ENCODE measurements around the gene PAIP2.
A peak's percentile ranks its signal among the peaks of the same experiment; 100 is the strongest.
"Not testable (repeated sequence)": the region's sequence is repeated elsewhere in the genome, so short reads cannot be mapped to it uniquely, and the experiment has no call there.

The PAIP2 gene

DNA sequence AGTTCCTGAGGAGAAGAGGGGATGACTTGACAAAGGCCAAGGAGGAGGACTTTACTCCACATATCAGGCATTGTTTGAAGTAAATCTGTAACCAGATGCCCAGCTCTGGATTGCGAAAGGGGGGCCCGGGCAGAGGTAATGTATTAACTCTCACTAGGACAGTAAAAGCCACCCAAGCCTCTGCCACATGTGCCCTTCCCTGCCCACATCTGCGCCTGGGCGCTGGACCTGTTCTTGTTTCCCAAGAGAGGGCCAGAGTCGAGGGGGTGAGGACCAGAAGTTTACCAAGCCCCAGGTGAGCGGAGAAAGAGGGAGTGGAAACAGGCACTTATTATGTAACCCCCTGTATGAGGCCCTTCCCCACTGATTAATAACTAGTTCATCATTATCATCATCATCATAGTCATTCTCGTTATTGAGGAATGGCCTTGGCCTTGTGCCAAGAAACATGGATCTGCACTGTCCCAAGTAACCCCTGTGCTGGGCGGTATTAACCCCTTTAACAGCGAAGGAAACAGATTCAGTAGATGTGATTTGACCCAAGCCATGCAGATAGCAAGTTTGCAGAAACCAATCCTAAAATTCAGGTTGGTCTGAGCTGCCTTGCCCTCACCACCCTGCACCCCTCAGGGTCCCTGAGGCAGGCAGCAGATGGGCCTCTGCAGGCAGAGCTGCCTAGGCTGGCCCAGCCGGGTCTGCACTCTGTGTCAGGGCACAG, 41.8 kb downstream of the PAIP2 start, which contains the start of gene SLC23A1:
Gene SLC23A1, minus strand, starts transcription at position 23 of the 718 bp plus-strand sequence. CDS start 44 bp downstream, outside the sequence.
- Histone ChIP-seq H3K9ac (ENCODE audit: low read length) (peak within 1 kb of the TSS; percentile 72), H3K27me3 (ENCODE audit: control insufficient read depth, insufficient read depth, low read length) (no peaks in the 10 kb centered on the region), H3K36me3 (ENCODE audit: control insufficient read depth, insufficient read depth, low read length) (no peaks in the 10 kb centered on the region), H3K9me3 (ENCODE audit: control insufficient read depth, low read length) (no peaks in the 10 kb centered on the region), H3K4me3 (ENCODE audit: low read length) (no peak within 1 kb of the TSS), H3K4me1 (ENCODE audit: control insufficient read depth, insufficient read depth, low read length) (peaks cover 44% of the 10 kb centered on the region)

DNA sequence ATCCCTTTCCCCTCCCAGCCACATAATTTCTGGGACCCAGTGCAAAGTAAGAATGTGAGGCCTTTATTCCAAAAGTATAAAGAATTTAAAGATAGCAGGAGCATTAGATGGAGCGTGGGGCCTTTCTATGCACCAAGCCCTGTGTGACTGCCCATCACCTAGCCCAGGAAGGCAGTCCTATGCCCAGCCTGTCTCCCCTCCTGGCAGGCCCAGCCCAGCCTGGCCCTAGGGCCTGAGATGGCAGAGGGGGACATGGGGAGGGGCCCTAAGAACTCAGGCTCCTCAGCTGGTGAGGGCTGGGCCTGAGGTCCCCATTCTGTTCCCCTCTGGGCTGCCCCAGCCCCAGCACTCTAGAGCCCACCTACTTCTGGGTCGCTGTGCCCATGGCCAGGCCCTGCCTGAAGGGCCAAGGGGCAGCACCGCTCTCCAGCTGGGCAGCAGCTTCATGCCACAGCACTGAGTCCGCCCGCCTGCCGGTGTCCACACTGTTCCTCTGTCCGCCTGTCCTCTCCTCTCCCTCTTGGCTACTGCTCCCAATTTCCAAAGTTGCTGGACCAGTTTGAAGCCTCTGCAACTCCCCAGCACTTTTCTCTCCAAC, 42.4 kb downstream of the PAIP2 start:
- peak overlapping the region; percentile 72 for H3K9ac ChIP-seq (ENCODE audit: low read length)
- H3K27me3 ChIP-seq (ENCODE audit: control insufficient read depth, insufficient read depth, low read length), result no peaks in the 10 kb centered on the region
- H3K9me3 ChIP-seq (ENCODE audit: control insufficient read depth, low read length), result no peaks in the 10 kb centered on the region
- H3K4me3 ChIP-seq (ENCODE audit: low read length), result no peak overlapping the region
- peaks cover 43% of the 10 kb centered on the region for H3K4me1 ChIP-seq (ENCODE audit: control insufficient read depth, insufficient read depth, low read length)
- no peaks in the 10 kb centered on the region for H3K36me3 ChIP-seq (ENCODE audit: control insufficient read depth, insufficient read depth, low read length)

DNA sequence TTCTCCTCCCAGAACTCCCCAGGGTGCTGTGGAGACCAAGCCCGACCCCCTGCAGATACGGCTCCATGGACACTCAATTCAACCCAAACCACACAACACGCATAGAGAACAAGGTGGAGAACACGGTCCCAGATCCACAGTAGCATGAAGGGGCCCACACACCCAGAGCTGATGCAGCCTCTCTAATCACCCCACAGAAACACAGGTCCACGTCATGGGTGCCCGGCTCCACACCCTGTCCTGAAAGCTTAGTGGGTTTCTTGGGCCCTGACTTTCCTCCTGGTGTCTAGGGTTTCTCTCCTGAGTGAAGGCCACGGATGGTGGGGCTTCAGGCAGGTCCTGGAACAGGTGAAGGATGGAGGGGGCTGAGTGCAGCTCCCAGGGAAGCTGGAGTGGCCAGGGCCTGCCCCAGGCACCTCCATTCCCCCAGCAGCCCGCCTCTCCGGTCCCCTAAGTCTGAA, 43.0 kb downstream of the PAIP2 start:
- no peaks in the 10 kb centered on the region for H3K36me3 ChIP-seq (ENCODE audit: control insufficient read depth, insufficient read depth, low read length)
- H3K4me3 ChIP-seq (ENCODE audit: low read length), result peak overlapping the region; percentile 75
- no peaks in the 10 kb centered on the region for H3K9me3 ChIP-seq (ENCODE audit: control insufficient read depth, low read length)
- no peaks in the 10 kb centered on the region for H3K27me3 ChIP-seq (ENCODE audit: control insufficient read depth, insufficient read depth, low read length)
- H3K4me1 ChIP-seq (ENCODE audit: control insufficient read depth, insufficient read depth, low read length), result peaks cover 43% of the 10 kb centered on the region
- H3K9ac ChIP-seq (ENCODE audit: low read length), result peak overlapping the region; percentile 72

DNA sequence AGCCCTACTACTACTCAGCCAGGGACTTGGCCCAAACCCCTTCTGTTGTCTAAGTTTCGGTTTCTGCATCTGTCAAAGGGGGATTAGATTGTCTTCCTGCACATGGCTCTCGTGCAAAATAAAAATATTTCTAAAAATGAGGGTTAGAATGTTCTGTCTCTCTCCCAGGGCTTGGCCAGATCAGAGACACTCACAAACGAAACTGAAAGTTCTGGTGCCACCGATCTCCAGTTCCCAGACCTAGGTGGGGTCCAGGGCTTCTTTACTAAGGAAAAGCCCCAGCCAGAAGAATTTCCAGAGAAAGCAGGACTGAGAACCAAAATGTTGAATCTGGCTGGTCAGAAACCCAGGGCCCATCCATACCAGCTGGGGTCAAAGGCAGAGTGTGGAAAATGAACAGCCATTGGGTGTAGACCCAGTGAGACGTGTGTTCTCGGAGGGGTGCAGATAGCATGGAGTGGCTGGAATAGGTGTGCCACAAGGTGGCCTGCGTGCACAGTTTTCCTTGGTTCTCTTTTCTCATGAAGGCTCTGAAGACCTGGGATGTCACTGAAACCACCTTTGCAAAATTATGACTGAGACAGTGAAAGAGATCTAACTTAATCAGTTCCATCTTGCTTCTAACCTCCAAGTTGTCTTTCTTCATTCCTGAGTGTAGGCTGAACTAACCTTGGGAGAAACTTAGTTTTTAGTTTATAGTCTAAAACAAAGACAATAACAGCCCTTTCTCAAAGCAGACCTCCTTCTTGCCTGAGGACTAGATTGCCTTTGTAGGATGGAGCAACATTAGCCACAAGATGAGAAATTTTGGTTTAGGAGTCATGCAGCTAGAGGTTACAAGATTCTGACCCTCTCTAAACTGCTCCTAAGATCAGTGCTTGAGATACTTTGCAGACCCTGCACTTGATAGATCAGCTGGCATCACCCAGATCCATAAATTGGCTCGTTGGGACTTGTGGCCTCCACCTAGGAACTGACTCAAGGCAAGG, 43.7 kb downstream of the PAIP2 start:
- Histone ChIP-seq H3K9me3 (ENCODE audit: control insufficient read depth, low read length) (no peaks in the 10 kb centered on the region), H3K27me3 (ENCODE audit: control insufficient read depth, insufficient read depth, low read length) (no peaks in the 10 kb centered on the region), H3K4me3 (ENCODE audit: low read length) (peak overlapping the region; percentile 75), H3K36me3 (ENCODE audit: control insufficient read depth, insufficient read depth, low read length) (no peaks in the 10 kb centered on the region), H3K9ac (ENCODE audit: low read length) (peak overlapping the region; percentile 72), H3K4me1 (ENCODE audit: control insufficient read depth, insufficient read depth, low read length) (peaks cover 43% of the 10 kb centered on the region)

DNA sequence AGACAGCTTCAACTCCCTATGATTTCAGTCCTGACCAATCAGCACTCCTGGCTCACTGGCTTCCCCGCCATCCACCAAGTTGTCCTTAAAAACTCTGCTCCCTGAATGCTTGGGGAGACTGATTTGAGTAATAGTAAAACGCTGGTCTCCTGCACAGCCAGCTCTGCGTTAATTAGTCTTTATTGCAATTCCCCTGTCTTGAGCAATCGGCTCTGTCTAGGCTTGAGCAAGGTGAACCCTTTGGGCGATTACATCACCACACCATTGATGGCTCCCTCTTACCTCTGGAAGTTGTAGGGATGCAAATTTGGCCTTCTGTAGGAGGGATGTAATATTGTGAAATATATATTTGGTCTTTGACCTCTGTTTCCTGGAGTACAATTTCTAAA, 44.4 kb downstream of the PAIP2 start:
- Histone ChIP-seq H3K9ac (ENCODE audit: low read length) (no peak overlapping the region), H3K4me3 (ENCODE audit: low read length) (no peak overlapping the region), H3K4me1 (ENCODE audit: control insufficient read depth, insufficient read depth, low read length) (peaks cover 46% of the 10 kb centered on the region), H3K36me3 (ENCODE audit: control insufficient read depth, insufficient read depth, low read length) (no peaks in the 10 kb centered on the region), H3K9me3 (ENCODE audit: control insufficient read depth, low read length) (no peaks in the 10 kb centered on the region), H3K27me3 (ENCODE audit: control insufficient read depth, insufficient read depth, low read length) (no peaks in the 10 kb centered on the region)

DNA sequence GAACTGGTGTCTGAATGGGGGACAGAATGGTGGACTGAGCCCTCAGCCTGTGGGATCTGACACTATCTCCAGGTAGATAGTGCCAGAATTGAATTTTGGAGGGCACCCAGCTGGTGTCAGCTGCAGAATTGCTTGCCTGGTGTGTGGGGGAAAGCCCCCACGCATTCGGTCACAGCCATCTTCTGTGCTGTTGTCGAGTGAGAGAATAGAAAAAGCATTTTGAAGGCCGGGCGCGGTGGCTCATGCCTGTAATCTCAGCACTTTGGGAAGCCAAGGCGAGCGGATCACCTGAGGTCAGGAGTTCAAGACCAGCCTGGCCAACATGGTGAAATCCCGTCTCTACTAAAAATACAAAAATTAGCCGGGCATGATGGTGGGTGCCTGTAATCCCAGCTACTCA, 45.3 kb downstream of the PAIP2 start:
- H3K9me3 ChIP-seq (ENCODE audit: control insufficient read depth, low read length); H3K4me3 ChIP-seq (ENCODE audit: low read length); H3K27me3 ChIP-seq (ENCODE audit: control insufficient read depth, insufficient read depth, low read length); H3K9ac ChIP-seq (ENCODE audit: low read length); H3K36me3 ChIP-seq (ENCODE audit: control insufficient read depth, insufficient read depth, low read length): not testable (repeated sequence)
- H3K4me1 ChIP-seq (ENCODE audit: control insufficient read depth, insufficient read depth, low read length), result peaks cover 56% of the 10 kb centered on the region

DNA sequence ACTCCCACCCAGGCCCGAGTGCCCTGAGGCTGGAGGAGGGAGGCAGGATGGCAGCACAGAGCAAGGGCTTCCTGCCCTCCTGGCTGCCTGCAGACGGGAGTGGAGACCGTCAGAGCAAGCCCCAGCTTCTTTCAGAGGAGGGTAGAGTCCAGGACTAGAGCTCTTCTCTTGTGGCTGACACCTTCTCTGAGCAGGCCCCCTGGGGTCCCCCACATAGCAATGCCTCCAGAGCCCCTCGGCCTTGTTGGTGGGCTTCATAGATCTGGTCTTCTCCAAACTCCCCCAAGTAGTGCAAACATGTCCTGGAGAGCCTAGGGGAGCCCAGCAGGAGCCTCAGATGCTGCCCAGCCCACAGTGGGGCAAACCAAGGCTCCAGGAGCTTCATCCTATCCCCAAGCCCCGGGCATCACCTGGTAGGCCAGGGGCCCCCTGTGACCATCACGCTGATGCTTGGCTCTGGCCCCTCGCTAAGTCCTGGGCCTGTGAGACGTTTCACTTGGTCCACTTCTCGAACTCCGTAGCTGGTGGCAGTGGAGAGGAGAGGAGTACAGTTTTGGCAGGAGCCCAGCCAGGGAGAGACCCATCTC, 46.0 kb downstream of the PAIP2 start:
- no peaks in the 10 kb centered on the region for H3K9me3 ChIP-seq (ENCODE audit: control insufficient read depth, low read length)
- H3K4me1 ChIP-seq (ENCODE audit: control insufficient read depth, insufficient read depth, low read length), result peaks cover 59% of the 10 kb centered on the region
- H3K36me3 ChIP-seq (ENCODE audit: control insufficient read depth, insufficient read depth, low read length), result no peaks in the 10 kb centered on the region
- H3K9ac ChIP-seq (ENCODE audit: low read length), result no peak overlapping the region
- no peak overlapping the region for H3K4me3 ChIP-seq (ENCODE audit: low read length)
- H3K27me3 ChIP-seq (ENCODE audit: control insufficient read depth, insufficient read depth, low read length), result no peaks in the 10 kb centered on the region

DNA sequence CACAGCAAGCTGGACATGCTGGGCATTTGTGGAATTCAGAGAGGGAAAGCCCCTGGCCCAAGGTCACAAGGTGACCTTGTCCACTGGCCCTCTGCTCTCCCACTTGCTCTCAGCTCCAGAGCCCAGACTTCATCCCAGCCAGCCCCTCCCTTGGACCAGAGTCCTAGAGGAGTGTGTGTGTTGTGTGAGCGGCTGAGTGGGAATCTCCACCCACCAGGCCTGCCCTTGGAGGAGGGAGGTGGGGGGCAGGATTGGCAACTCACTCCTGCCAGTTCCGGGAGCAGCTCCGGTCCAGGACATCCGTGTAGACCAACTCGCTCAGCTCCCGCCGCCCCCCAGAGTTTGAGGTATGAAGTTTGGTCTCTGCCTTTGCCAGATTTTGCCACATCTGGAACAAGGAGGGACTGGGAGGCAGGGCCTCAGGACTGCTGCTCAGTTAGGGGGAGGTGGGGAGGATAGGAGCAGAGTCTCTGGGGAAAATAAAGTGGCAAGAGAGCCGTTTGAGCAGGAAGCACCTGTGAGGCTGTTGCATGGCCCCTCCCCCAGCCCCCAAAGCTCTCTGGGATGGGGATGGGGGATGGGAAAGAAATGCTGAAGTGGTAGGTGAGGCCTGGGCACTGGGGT, 46.7 kb downstream of the PAIP2 start:
- no peaks in the 10 kb centered on the region for H3K27me3 ChIP-seq (ENCODE audit: control insufficient read depth, insufficient read depth, low read length)
- peaks cover 65% of the 10 kb centered on the region for H3K4me1 ChIP-seq (ENCODE audit: control insufficient read depth, insufficient read depth, low read length)
- H3K9me3 ChIP-seq (ENCODE audit: control insufficient read depth, low read length), result no peaks in the 10 kb centered on the region
- no peak overlapping the region for H3K4me3 ChIP-seq (ENCODE audit: low read length)
- H3K9ac ChIP-seq (ENCODE audit: low read length), result peak overlapping the region; percentile 68
- no peaks in the 10 kb centered on the region for H3K36me3 ChIP-seq (ENCODE audit: control insufficient read depth, insufficient read depth, low read length)

DNA sequence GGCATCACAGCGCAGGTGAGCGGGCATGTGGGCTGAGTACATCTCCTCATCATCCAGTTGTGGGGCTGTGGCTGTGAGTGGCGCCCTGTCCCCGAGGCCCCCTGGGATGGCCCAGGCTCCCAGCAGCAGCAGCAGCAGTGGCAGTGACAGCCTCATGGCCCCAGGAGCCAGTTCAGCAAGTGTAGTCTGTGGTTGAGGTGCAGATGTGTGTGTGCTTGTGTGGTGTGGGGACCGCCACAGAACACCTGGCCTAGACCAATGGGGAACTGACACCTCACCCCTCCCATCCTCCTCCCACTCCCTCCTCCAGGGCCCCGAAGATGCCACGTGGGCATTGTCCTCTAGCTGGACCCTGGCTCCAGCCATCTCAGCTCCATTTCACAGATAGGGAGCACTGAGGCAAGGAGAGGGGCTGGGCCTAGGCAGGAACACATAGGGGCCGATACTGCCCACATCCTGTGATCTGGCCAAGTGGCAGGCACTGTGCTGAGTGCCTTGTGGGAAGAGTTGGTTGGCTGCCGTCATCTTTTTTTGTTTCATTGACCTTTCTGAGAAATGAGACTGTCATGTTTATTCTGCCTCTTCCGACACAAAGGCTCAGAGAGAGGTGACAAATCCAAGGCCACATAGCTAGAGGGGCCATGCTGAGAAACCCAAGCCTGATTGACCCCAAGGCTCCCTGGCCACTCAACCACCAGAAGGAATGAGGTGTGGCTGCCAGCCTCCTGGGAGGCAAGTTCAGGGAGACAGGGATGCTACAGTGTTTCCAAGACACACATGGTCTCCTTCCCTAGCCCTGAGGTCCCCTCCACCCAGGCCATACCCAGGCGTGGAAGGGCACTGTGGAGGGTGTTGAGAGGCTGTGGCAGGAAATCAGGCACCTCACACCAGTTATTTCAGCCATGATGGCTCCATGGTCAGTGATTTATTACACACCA, 48.3 kb downstream of the PAIP2 start, which contains the start of gene MZB1:
Gene MZB1, minus strand, starts transcription at position 213 of the 938 bp plus-strand sequence. Its CDS starts 57 bp downstream, at position 156.
- Histone ChIP-seq H3K27me3 (ENCODE audit: control insufficient read depth, insufficient read depth, low read length) (no peaks in the 10 kb centered on the region), H3K36me3 (ENCODE audit: control insufficient read depth, insufficient read depth, low read length) (no peaks in the 10 kb centered on the region), H3K9me3 (ENCODE audit: control insufficient read depth, low read length) (no peaks in the 10 kb centered on the region), H3K4me3 (ENCODE audit: low read length) (no peak within 1 kb of the TSS), H3K4me1 (ENCODE audit: control insufficient read depth, insufficient read depth, low read length) (peaks cover 53% of the 10 kb centered on the region), H3K9ac (ENCODE audit: low read length) (peak within 1 kb of the TSS; percentile 70)

DNA sequence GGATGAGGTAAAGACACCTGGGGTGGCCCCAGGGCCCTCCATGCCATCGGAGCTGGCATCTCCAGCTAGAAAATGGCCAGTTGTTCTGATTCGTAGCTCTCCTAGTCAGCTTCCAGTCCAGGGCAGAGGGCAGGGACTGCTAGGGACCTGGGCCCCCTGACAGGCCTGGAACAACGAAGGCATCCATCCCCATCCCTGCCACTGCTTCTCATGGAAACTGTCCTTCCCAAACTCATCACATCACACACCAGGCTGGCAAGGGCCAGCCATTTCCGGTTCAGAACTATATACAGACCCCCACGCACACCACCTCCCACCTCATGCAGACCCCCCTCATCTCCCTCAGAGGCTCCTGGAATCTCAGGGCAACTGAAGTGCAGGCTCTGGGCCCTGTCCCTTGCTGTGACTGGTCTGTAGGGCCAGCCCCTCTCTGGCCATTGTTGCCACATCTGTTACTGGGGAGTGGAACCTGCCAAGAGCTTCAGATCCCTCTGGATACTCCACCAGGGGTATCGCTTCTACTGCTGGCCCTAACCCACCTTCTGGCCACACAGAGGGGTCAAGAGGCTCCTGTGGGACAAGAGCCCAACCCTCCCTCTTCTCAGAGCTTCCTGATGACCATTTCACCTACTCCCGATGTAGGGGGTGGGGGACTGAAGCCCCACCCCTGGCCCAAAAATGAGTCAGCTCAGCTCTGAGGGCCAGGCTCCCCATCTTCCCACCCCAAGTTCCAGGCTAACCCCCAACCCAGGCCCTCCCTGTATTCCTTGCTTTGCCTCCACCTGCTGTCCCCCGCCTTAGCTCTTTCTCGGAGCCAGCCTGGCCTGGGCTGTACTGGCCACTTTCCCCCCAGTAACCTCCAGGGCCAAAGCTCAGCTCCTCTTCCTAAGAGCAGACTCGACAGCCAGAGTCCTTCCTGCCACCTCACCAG, 49.2 kb downstream of the PAIP2 start:
- Histone ChIP-seq H3K4me1 (ENCODE audit: control insufficient read depth, insufficient read depth, low read length) (peaks cover 44% of the 10 kb centered on the region), H3K9ac (ENCODE audit: low read length) (peak overlapping the region; percentile 70), H3K27me3 (ENCODE audit: control insufficient read depth, insufficient read depth, low read length) (peaks cover 4% of the 10 kb centered on the region), H3K4me3 (ENCODE audit: low read length) (no peak overlapping the region), H3K36me3 (ENCODE audit: control insufficient read depth, insufficient read depth, low read length) (no peaks in the 10 kb centered on the region), H3K9me3 (ENCODE audit: control insufficient read depth, low read length) (no peaks in the 10 kb centered on the region)
